Progenitor cell of endocrine pancreas (in vitro differentiated cells): Measurements from ENCODE around the gene ERCC2. TPM values are rescaled to one million over a fixed set of nuclear protein-coding genes. Genes with fewer than 3 reads are reported as not detected.

Experiments
- DNase-seq: peaks from one replicate; pipeline ENCODE4 v3.0.0; 2021; ENCODE audit warnings: low spot score; ENCODE audit not compliant: unreplicated experiment
- H3K27ac Mint-ChIP-seq: 2 replicates; pipeline ENCODE4 v1.8.0; 2021; ENCODE audit warnings: mild to moderate bottlenecking, moderate library complexity, mixed read lengths
- H3K27me3 Mint-ChIP-seq: 2 replicates; pipeline ENCODE4 v1.8.0; 2021; ENCODE audit warnings: mixed read lengths
- H3K36me3 Mint-ChIP-seq: 2 replicates; pipeline ENCODE4 v1.8.0; 2022; ENCODE audit warnings: mixed read lengths; ENCODE audit not compliant: insufficient read depth
- H3K4me1 Mint-ChIP-seq: 2 replicates; pipeline ENCODE4 v1.8.0; 2021; ENCODE audit warnings: low read depth, mixed read lengths
- H3K4me3 Mint-ChIP-seq: 2 replicates; pipeline ENCODE4 v1.8.0; 2021; ENCODE audit warnings: low read depth, mild to moderate bottlenecking, moderate library complexity, mixed read lengths
- H3K9me3 Mint-ChIP-seq: 2 replicates; pipeline ENCODE4 v1.8.0; 2021; ENCODE audit warnings: low read depth, mixed read lengths
- total RNA-seq: library from RNA; stranded (reverse); gene quantifications from 2 replicates; pipeline ENCODE4 v1.2.1, GENCODE V29; 2021
- TF ChIP-seq, protein P1 (sequence below): fragments of 200-600 bp; sonication (generic); IDR thresholded peaks from one replicate; pipeline ENCODE4 v1.5.0; 2021; ENCODE audit warnings: antibody characterized with exemption, mild to moderate bottlenecking; ENCODE audit not compliant: unreplicated experiment

Gene ERCC2
- total RNA-seq, 1 donor from 2014 or later, result 63.8 TPM

- no peak overlapping the region for H3K27ac Mint-ChIP-seq
- H3K36me3 Mint-ChIP-seq, result peaks cover 2% of the 10 kb centered on the region
- H3K4me3 Mint-ChIP-seq, result no peak overlapping the region
- TF ChIP-seq, protein P1, sequence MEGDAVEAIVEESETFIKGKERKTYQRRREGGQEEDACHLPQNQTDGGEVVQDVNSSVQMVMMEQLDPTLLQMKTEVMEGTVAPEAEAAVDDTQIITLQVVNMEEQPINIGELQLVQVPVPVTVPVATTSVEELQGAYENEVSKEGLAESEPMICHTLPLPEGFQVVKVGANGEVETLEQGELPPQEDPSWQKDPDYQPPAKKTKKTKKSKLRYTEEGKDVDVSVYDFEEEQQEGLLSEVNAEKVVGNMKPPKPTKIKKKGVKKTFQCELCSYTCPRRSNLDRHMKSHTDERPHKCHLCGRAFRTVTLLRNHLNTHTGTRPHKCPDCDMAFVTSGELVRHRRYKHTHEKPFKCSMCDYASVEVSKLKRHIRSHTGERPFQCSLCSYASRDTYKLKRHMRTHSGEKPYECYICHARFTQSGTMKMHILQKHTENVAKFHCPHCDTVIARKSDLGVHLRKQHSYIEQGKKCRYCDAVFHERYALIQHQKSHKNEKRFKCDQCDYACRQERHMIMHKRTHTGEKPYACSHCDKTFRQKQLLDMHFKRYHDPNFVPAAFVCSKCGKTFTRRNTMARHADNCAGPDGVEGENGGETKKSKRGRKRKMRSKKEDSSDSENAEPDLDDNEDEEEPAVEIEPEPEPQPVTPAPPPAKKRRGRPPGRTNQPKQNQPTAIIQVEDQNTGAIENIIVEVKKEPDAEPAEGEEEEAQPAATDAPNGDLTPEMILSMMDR, result no peak
- H3K4me1 Mint-ChIP-seq, result peaks cover 3% of the 10 kb centered on the region
- no peak for DNase-seq
- H3K9me3 Mint-ChIP-seq, result no peaks in the 10 kb centered on the region
- peaks cover 15% of the 10 kb centered on the region for H3K27me3 Mint-ChIP-seq
These were observed 63.0 kb downstream of the ERCC2 start for GRCh38 chr19:45307361-45307760.

DNA sequence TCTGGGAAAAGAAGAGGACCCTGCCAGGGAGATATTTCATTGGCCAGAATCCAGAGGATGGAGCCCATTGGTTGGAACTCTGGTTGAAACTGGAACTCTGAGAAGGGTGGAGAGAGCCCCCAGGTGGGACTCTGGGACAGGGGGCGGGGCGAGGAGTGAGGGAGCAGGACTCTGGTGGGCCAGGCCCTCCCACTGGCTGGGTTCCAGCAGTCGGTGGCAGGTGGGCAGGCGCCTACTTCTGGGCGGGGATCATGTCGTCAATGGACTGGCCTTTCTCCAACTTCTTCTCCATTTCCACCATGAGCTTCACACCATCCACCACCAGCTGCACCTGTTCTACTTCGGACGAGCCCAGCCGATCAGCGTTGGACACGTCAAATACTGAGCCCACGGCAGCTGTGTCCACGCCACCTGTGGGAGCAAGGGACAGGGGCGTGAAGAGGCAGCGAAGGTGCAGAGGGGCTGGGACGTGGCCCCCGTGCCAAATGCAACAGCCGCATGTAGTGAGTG lies 63.8 kb downstream of the ERCC2 start:
- TF ChIP-seq, protein P1, result no peak
- peaks cover 2% of the 10 kb centered on the region for H3K36me3 Mint-ChIP-seq
- DNase-seq, result no peak
- H3K4me3 Mint-ChIP-seq, result no peak overlapping the region
- peaks cover 15% of the 10 kb centered on the region for H3K27me3 Mint-ChIP-seq
- peaks cover 3% of the 10 kb centered on the region for H3K4me1 Mint-ChIP-seq
- H3K9me3 Mint-ChIP-seq, result no peaks in the 10 kb centered on the region
- H3K27ac Mint-ChIP-seq, result no peak overlapping the region

DNA sequence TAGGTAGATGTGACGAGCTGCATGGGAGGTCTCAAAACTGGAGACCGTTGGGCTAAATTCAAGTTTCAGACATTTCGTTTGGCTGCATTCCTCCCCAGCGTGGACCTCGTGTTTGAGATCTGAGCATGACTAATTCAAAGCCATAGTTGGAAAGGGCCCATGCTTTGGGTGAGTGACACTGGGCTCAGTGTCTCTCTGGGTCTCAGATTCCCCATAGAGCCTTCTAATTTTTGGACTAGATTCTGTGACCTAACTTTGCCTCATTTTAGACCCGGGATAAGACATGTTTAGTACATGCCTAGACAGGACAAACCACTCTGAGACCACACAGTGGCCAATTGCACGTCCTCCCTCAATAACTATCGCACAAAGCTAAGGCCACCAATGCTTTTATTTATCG lies 64.3 kb downstream of the ERCC2 start:
- DNase-seq, result no peak
- Mint-ChIP-seq H3K36me3 (peaks cover 2% of the 10 kb centered on the region), H3K27me3 (peaks cover 13% of the 10 kb centered on the region), H3K27ac (no peak overlapping the region), H3K9me3 (no peaks in the 10 kb centered on the region), H3K4me1 (peaks cover 3% of the 10 kb centered on the region), H3K4me3 (no peak overlapping the region)
- TF ChIP-seq, protein P1, result no peak

DNA sequence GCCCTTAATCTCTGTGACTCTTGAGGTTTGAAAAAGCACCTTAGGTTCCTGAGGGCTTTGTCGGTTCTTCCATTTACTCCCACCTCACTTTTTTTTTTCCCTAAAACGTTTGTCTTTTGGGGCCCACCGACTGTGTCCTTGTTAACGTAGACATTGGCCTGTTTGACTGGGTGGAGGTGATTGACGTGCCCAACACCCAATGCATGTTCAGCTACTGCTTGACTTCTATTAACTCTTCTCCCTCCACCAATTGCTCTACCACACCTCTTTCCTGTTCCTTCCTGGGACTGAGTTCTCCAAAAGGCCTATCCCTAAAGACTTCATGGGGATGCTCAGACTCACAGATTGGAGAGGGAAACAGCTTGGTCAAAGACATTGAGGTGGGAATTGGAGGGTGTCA lies 65.0 kb downstream of the ERCC2 start:
- no peak for DNase-seq
- Mint-ChIP-seq H3K27me3 (peaks cover 13% of the 10 kb centered on the region), H3K9me3 (no peaks in the 10 kb centered on the region), H3K36me3 (peaks cover 3% of the 10 kb centered on the region), H3K4me3 (no peak overlapping the region), H3K27ac (no peak overlapping the region), H3K4me1 (peaks cover 3% of the 10 kb centered on the region)
- TF ChIP-seq, protein P1, result no peak

DNA sequence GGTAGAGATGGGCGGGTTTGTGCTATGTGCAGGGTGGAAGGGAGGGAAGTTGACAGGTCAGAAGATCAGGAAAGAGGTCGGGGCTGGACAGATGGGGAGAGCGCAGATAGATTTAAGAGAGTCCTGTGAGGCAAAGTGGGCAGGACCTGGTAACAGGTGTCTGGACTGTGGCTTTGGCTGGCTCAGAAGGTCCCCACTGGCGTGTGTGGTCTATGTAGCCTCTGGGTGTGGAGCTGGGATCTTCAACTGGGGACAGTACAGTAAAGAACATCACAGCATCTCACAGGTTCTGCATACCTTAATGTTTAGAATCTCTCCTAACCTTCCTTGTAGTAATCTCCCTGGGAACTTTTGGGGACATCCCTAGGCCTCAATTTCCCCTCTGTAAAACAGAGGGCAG lies 65.4 kb downstream of the ERCC2 start:
- no peak for DNase-seq
- Mint-ChIP-seq H3K27me3 (peaks cover 13% of the 10 kb centered on the region), H3K36me3 (peaks cover 5% of the 10 kb centered on the region), H3K9me3 (no peaks in the 10 kb centered on the region), H3K27ac (no peak overlapping the region), H3K4me3 (no peak overlapping the region), H3K4me1 (peaks cover 3% of the 10 kb centered on the region)
- TF ChIP-seq, protein P1, result no peak
